ENCODE measurements around the gene FAM13A. TPM values are rescaled to one million over a fixed set of nuclear protein-coding genes. Genes with fewer than 3 reads are reported as not detected.

The FAM13A gene
- total and polyA plus RNA-seq, 2 donors (not counting 3 experiments of a cell fraction or from before 2014, with no cell fraction given), result 3.3 to 10.5 TPM

GRCh38 chr4:88952081-88952480 is 104.9 kb downstream of the FAM13A start:
- Histone ChIP-seq H3K9me3 (replicated peaks; ENCODE audit: control insufficient read depth, insufficient read depth, low read length) (no peaks in the 10 kb centered on the region), H4K20me1 (replicated peaks; ENCODE audit: control insufficient read depth, extremely low read depth, insufficient read depth, low read length) (no peaks in the 10 kb centered on the region), H3K4me3 (replicated peaks in 1 of 3; ENCODE audit: insufficient read depth in 1 of 3, low read depth in 1 of 3, low read length in 3 of 3) (no peak overlapping the region), H3K9ac (replicated peaks; ENCODE audit: extremely low read depth, insufficient read depth, low read length) (no peak overlapping the region), H3K27me3 (ENCODE audit: control insufficient read depth in 2 of 2, insufficient read depth in 2 of 2, low read length in 2 of 2) (no peaks in the 10 kb centered on the region), H3K27ac (ENCODE audit: insufficient read depth, low read depth, low read length) (no peak overlapping the region), H3K4me1 (ENCODE audit: control insufficient read depth, extremely low read depth, insufficient read depth, low read length) (no peaks in the 10 kb centered on the region), H3K4me2 (ENCODE audit: insufficient read depth, low read length) (no peak overlapping the region), H2AFZ (ENCODE audit: low read depth, low read length) (no peak overlapping the region), H3K79me2 (ENCODE audit: control insufficient read depth, insufficient read depth, low read length) (no peaks in the 10 kb centered on the region), H3K9me1 (replicated peaks; ENCODE audit: control insufficient read depth, extremely low read depth, insufficient read depth, low read length) (no peaks in the 10 kb centered on the region), H3K36me3 (ENCODE audit: control insufficient read depth in 2 of 2, extremely low read depth in 1 of 2, insufficient read depth in 2 of 2, low read length in 2 of 2) (no peaks in the 10 kb centered on the region)
- intact Hi-C loops (cut with micrococcal nuclease), result no loop called here
- CTCF ChIA-PET, result interaction anchor here (1.1 kb wide), 1 partner anchor 14 kb away, joined by 3 read pairs; no protein-coding TSS in a partner anchor
- dilution Hi-C loops (cut with MboI; ENCODE audit: extremely low pct_ligation_motif_present, low sequenced_read_pairs), result no loop called here
- FAIRE-seq (no peak), DNase-seq (ENCODE audit: low read depth, low spot score) (peak; percentile 24)
- TF ChIP-seq POLR2AphosphoS5 (IDR thresholded peaks at IDR 0.05; ENCODE audit: insufficient read depth, low read depth, low read length), result no peak
- no peak for TF ChIP-seq CTCF (IDR thresholded peaks at IDR 0.05; ENCODE audit: extremely low read depth in 1 of 2, insufficient read depth in 1 of 2, low read depth in 1 of 2, low read length in 2 of 2)
- TF ChIP-seq FOS (IDR thresholded peaks at IDR 0.05; ENCODE audit: borderline replicate concordance, insufficient read depth, low read length), result no peak
- TF ChIP-seq POLR2A (IDR thresholded peaks at IDR 0.05; ENCODE audit: low read depth, low read length), result no peak
- TF ChIP-seq JUN (IDR thresholded peaks at IDR 0.05; ENCODE audit: borderline replicate concordance, insufficient read depth, insufficient read length, low read depth), result no peak
- no peak for TF ChIP-seq MYC (IDR thresholded peaks at IDR 0.05; ENCODE audit: low read depth, low read length)
- TF ChIP-seq MAX (IDR thresholded peaks at IDR 0.05; ENCODE audit: insufficient read depth, insufficient read length), result no peak
- no peak for TF ChIP-seq GATA2 (IDR thresholded peaks at IDR 0.05; ENCODE audit: insufficient read depth, insufficient read length, low read depth, low read length)
- no peak for TF ChIP-seq EZH2 (IDR thresholded peaks at IDR 0.05; ENCODE audit: borderline replicate concordance, low read depth, low read length, severe bottlenecking)
- POLR2A ChIA-PET, result no interaction called here
- no TSS peak for BruUV-seq (replicated peaks)
